ENCODE results near the gene MAP4K3.

Gene MAP4K3

GRCh38 chr2:39436592-39437521 is at the start of gene MAP4K3:
MAP4K3 (minus strand) TSS chr2:39437285; CDS start chr2:39436987, 298 bp downstream.
- DNase-seq (ENCODE audit: low spot score): peak; percentile 95

- DNase-seq (ENCODE audit: low spot score): no peak
These were observed 49.0 kb upstream of the MAP4K3 start for GRCh38 chr2:39486071-39486470.

- DNase-seq (ENCODE audit: low spot score): no peak
These were observed 47.8 kb upstream of the MAP4K3 start for GRCh38 chr2:39484620-39485495.

GRCh38 chr2:39484206-39484605 is 47.1 kb upstream of the MAP4K3 start:
- no peak for DNase-seq (ENCODE audit: low spot score)

GRCh38 chr2:39483534-39483933 is 46.4 kb upstream of the MAP4K3 start:
- no peak for DNase-seq (ENCODE audit: low spot score)

GRCh38 chr2:39481611-39482010 is 44.5 kb upstream of the MAP4K3 start:
- DNase-seq (ENCODE audit: low spot score): peak; percentile 38

GRCh38 chr2:39479696-39480095 is 42.6 kb upstream of the MAP4K3 start:
- no peak for DNase-seq (ENCODE audit: low spot score)

GRCh38 chr2:39479053-39479670 is 42.1 kb upstream of the MAP4K3 start:
- no peak for DNase-seq (ENCODE audit: low spot score)

GRCh38 chr2:39476524-39476923 is 39.4 kb upstream of the MAP4K3 start:
- no peak for DNase-seq (ENCODE audit: low spot score)

- DNase-seq (ENCODE audit: low spot score): no peak
These were observed 37.9 kb upstream of the MAP4K3 start for GRCh38 chr2:39475006-39475405.

- no peak for DNase-seq (ENCODE audit: low spot score)
These were observed 33.5 kb upstream of the MAP4K3 start for GRCh38 chr2:39470580-39470979.

GRCh38 chr2:39469807-39470206 is 32.7 kb upstream of the MAP4K3 start:
- peak; percentile 26 for DNase-seq (ENCODE audit: low spot score)

GRCh38 chr2:39468579-39469451 is 31.7 kb upstream of the MAP4K3 start:
- peak; percentile 11 for DNase-seq (ENCODE audit: low spot score)

GRCh38 chr2:39466311-39466710 is 29.2 kb upstream of the MAP4K3 start:
- DNase-seq (ENCODE audit: low spot score): no peak

GRCh38 chr2:39464864-39465263 is 27.8 kb upstream of the MAP4K3 start:
- DNase-seq (ENCODE audit: low spot score): no peak

- no peak for DNase-seq (ENCODE audit: low spot score)
These were observed 18.7 kb upstream of the MAP4K3 start for GRCh38 chr2:39455826-39456225.

- no peak for DNase-seq (ENCODE audit: low spot score)
These were observed 15.3 kb upstream of the MAP4K3 start for GRCh38 chr2:39452396-39452795.

GRCh38 chr2:39451954-39452353 is 14.9 kb upstream of the MAP4K3 start:
- DNase-seq (ENCODE audit: low spot score): no peak

- no peak for DNase-seq (ENCODE audit: low spot score)
These were observed 11.1 kb upstream of the MAP4K3 start for GRCh38 chr2:39448169-39448502.

GRCh38 chr2:39447266-39448168 is 10.4 kb upstream of the MAP4K3 start:
- DNase-seq (ENCODE audit: low spot score): no peak

Data from hepatic stellate cell (primary cell).